Caco-2 (cell line): ENCODE data around the gene FXYD2. TPM values are rescaled to one million over a fixed set of nuclear protein-coding genes. Genes with fewer than 3 reads are reported as not detected.

Experiments used
- BruUV-seq: library from RNA; stranded (reverse); fragments of 400-500 nt; replicated peaks from 2 replicates; lab custom pipeline; 2021; lab: Mats Ljungman, UMichigan
- CTCF ChIA-PET: fragments of 300-600 bp; sonication (Branson Sonifier 250); formaldehyde crosslinking; loops from one replicate; lab custom pipeline; 2022; ENCODE audit warnings: antibody characterized with exemption; lab: Charles Lee
- POLR2A ChIA-PET: fragments of 300-600 bp; sonication (Branson Sonifier 250); formaldehyde crosslinking; loops from one replicate; lab custom pipeline; 2022; ENCODE audit warnings: antibody characterized with exemption; lab: Charles Lee
- DNase-seq, 2 experiments: peaks; one replicate each; pipeline versions ENCODE4 v3.0.0 to v3.0.0-alpha.2; 2020 to 2022
- H3K27me3 ChIP-seq: replicated peaks from 2 replicates; pipeline ENCODE4 v1.6.0; 2011; ENCODE audit warnings: low read length; ENCODE audit not compliant: control insufficient read depth, insufficient read depth
- H3K36me3 ChIP-seq: 2 replicates; pipeline ENCODE4 v1.5.1; 2011; ENCODE audit warnings: low read length; ENCODE audit not compliant: control insufficient read depth, insufficient read depth
- H3K4me1 ChIP-seq: fragments of 250-450 bp; sonication (Bioruptor Pico); 2 replicates; pipeline ENCODE4 v1.5.1; 2020; ENCODE audit warnings: mild to moderate bottlenecking
- H3K4me3 ChIP-seq: 2 replicates; pipeline ENCODE4 v1.5.1; 2011; ENCODE audit warnings: low read depth, mild to moderate bottlenecking, control low read depth, low read length
- H3K9me3 ChIP-seq: fragments of 250-450 bp; sonication (Bioruptor Pico); 2 replicates; pipeline ENCODE4 v1.5.1; 2020; ENCODE audit warnings: mild to moderate bottlenecking, moderate library complexity
- H3K27ac Mint-ChIP-seq: one replicate; pipeline ENCODE4 v1.8.0; 2022; ENCODE audit warnings: mixed read lengths; ENCODE audit not compliant: unreplicated experiment
- H3K27me3 Mint-ChIP-seq: one replicate; pipeline ENCODE4 v1.8.0; 2022; ENCODE audit warnings: mixed read lengths; ENCODE audit not compliant: insufficient read depth, unreplicated experiment
- H3K36me3 Mint-ChIP-seq: one replicate; pipeline ENCODE4 v1.8.0; 2022; ENCODE audit warnings: mild to moderate bottlenecking, mixed read lengths; ENCODE audit not compliant: insufficient read depth, unreplicated experiment
- H3K4me1 Mint-ChIP-seq: one replicate; pipeline ENCODE4 v1.8.0; 2022; ENCODE audit warnings: low read depth, mixed read lengths; ENCODE audit not compliant: unreplicated experiment
- H3K4me3 Mint-ChIP-seq: one replicate; pipeline ENCODE4 v1.8.0; 2022; ENCODE audit warnings: mild to moderate bottlenecking, moderate library complexity, mixed read lengths; ENCODE audit not compliant: unreplicated experiment
- H3K9me3 Mint-ChIP-seq: one replicate; pipeline ENCODE4 v1.8.0; 2022; ENCODE audit warnings: mixed read lengths; ENCODE audit not compliant: unreplicated experiment
- intact Hi-C: fragments of 100-400 bp; cut with micrococcal nuclease; formaldehyde crosslinking; loops from one replicate; pipeline ENCODE4 v1.10.0; 2022; ENCODE audit not compliant: unreplicated experiment
- total RNA-seq: library from RNA; stranded (reverse); gene quantifications from 2 replicates; pipeline ENCODE4 v1.2.3, GENCODE V29; 2022
- TF ChIP-seq, protein P1 (sequence below), 2 experiments: fragments of 200-600 bp in 1 of 2; IDR thresholded peaks; 1 replicate in 1 of 2; 2 replicates in 1 of 2; pipeline versions ENCODE4 v1.5.1 to v1.8.0; 2011 to 2022; ENCODE audit warnings: antibody characterized with exemption in 1 of 2, control low read depth in 1 of 2, inconsistent platforms in 1 of 2, low read depth in 1 of 2, low read length in 1 of 2, mild to moderate bottlenecking in 1 of 2, moderate library complexity in 1 of 2; ENCODE audit not compliant: insufficient read depth in 1 of 2, severe bottlenecking in 1 of 2, unreplicated experiment in 1 of 2

Gene FXYD2
- total RNA-seq, 1 experiment from 2014 or later, result 0.48 TPM

DNA sequence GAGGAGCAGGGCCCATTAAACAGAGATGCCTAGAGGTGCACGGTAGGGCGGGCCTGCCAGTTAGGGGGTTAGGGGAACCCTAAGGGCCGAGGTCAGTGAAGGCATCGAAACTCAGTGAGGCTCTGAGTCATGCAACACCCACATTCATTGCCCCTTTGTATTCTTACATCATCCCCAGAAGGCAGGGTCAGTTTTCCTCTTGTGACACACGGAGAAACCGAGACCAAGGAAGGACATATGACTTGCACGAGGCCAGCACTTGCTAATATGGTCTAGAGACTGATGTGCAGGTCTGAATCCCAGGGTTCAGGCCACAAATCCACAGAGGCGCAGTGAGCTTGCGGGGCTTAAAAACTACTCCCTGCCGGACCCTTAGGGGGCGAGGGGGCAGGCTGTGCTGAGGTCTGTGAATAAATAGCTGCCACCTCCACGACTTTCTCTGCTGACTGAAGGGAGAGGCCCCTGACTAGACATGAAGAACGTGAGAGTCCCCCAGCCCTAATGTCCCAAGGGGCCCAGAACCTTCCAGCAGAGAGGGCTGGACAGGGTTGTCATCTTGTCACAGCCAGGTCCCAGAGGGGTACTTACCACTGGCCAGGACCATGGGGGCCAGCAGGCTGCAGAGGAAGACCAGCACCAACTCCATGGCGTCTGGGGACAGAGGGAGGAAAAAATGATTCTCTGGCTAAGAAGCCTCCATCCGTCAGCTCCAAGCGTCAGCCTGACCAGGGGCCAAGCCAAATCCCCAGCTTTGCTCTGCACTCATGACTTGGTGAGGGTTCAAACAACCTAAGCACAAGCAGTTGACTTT, 17.8 kb upstream of the FXYD2 start:
- Mint-ChIP-seq H3K36me3 (no peaks in the 10 kb centered on the region), H3K9me3 (no peaks in the 10 kb centered on the region), H3K27ac (no peak overlapping the region), H3K4me1 (peaks cover 6% of the 10 kb centered on the region), H3K27me3 (peaks cover 2% of the 10 kb centered on the region), H3K4me3 (no peak overlapping the region)
- Histone ChIP-seq H3K4me1 (no peaks in the 10 kb centered on the region), H3K27me3 (no peaks in the 10 kb centered on the region), H3K9me3 (no peaks in the 10 kb centered on the region), H3K36me3 (no peaks in the 10 kb centered on the region), H3K4me3 (no peak overlapping the region)
- intact Hi-C loops, result no loop called here
- CTCF ChIA-PET, result interaction anchor here (0.6 to 7.8 kb wide), 7 partner anchors 9 to 1067 kb away, joined by 3 to 165 read pairs (median 4); no protein-coding TSS in a partner anchor
- no TSS peak for BruUV-seq
- DNase-seq, result peak in 1 of 2 experiments; percentile 30
- POLR2A ChIA-PET, result no interaction called here
- TF ChIP-seq, protein P1, sequence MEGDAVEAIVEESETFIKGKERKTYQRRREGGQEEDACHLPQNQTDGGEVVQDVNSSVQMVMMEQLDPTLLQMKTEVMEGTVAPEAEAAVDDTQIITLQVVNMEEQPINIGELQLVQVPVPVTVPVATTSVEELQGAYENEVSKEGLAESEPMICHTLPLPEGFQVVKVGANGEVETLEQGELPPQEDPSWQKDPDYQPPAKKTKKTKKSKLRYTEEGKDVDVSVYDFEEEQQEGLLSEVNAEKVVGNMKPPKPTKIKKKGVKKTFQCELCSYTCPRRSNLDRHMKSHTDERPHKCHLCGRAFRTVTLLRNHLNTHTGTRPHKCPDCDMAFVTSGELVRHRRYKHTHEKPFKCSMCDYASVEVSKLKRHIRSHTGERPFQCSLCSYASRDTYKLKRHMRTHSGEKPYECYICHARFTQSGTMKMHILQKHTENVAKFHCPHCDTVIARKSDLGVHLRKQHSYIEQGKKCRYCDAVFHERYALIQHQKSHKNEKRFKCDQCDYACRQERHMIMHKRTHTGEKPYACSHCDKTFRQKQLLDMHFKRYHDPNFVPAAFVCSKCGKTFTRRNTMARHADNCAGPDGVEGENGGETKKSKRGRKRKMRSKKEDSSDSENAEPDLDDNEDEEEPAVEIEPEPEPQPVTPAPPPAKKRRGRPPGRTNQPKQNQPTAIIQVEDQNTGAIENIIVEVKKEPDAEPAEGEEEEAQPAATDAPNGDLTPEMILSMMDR (IDR thresholded peaks at IDR 0.05; ENCODE audit: insufficient read depth in 1 of 2, low read depth in 1 of 2, low read length in 1 of 2, severe bottlenecking in 1 of 2, unreplicated experiment in 1 of 2), result peak in 1 of 2 experiments; percentile 9

- Histone ChIP-seq H3K9me3 (no peaks in the 10 kb centered on the region), H3K27me3 (no peaks in the 10 kb centered on the region), H3K36me3 (no peaks in the 10 kb centered on the region), H3K4me1 (no peaks in the 10 kb centered on the region), H3K4me3 (no peak overlapping the region)
- Mint-ChIP-seq H3K27ac (no peak overlapping the region), H3K36me3 (no peaks in the 10 kb centered on the region), H3K4me3 (no peak overlapping the region), H3K9me3 (no peaks in the 10 kb centered on the region), H3K4me1 (peaks cover 10% of the 10 kb centered on the region), H3K27me3 (peaks cover 2% of the 10 kb centered on the region)
- DNase-seq, result peak in 1 of 2 experiments; percentile 28
- CTCF ChIA-PET, result interaction anchor here (1.1 to 7.8 kb wide), 4 partner anchors 8 to 105 kb away, joined by 4 to 165 read pairs (median 6); no protein-coding TSS in a partner anchor
- no TSS peak for BruUV-seq
- POLR2A ChIA-PET, result interaction anchor here (0.6 kb wide), 1 partner anchor 779 kb away, joined by 3 read pairs; no protein-coding TSS in a partner anchor
- intact Hi-C loops, result no loop called here
- TF ChIP-seq, protein P1 (IDR thresholded peaks at IDR 0.05; ENCODE audit: insufficient read depth in 1 of 2, low read depth in 1 of 2, low read length in 1 of 2, severe bottlenecking in 1 of 2, unreplicated experiment in 1 of 2), result no peak
Measured at GRCh38 chr11:117841551-117842031, 17.0 kb upstream of the FXYD2 start.

DNA sequence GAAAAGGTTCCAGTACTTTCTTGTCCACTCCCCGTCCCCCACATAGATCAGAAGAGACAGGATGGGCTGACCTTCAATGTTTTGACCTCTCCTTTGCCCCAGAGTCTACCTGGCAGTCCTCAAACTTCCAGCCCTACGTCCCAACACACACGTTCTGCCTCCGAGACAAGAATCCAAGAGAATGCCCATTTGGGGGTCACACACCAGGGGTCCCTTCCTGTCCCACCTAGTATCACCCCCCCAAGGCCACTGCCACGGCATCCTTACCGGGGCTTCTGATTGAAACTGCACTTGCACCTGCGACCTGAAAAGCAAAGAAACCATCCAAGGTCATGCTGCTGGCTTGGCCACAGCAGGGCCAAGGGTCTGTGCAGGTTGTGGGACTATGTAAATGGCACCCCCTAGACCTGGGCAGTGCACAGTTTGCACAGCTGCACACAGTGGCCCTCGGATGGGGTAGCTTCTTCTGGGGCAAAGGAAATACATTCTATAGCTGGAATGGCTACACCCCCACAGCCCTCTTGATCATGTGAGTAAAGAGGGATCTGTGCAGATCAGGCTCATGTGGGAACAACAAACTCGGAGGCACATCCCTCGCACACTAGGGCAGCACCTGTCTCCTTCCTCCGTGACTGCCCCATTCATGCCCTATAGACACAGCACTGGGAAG, 16.5 kb upstream of the FXYD2 start:
- Mint-ChIP-seq H3K9me3 (no peaks in the 10 kb centered on the region), H3K4me3 (no peak overlapping the region), H3K27me3 (peaks cover 4% of the 10 kb centered on the region), H3K27ac (no peak overlapping the region), H3K4me1 (peaks cover 10% of the 10 kb centered on the region), H3K36me3 (no peaks in the 10 kb centered on the region)
- no TSS peak for BruUV-seq
- ChIA-PET CTCF (interaction anchor here (7.8 kb wide), 1 partner anchor 105 kb away, joined by 165 read pairs; no protein-coding TSS in a partner anchor), POLR2A (interaction anchor here (0.6 kb wide), 1 partner anchor 780 kb away, joined by 3 read pairs; no protein-coding TSS in a partner anchor)
- Histone ChIP-seq H3K9me3 (no peaks in the 10 kb centered on the region), H3K27me3 (no peaks in the 10 kb centered on the region), H3K4me3 (no peak overlapping the region), H3K36me3 (no peaks in the 10 kb centered on the region), H3K4me1 (no peaks in the 10 kb centered on the region)
- TF ChIP-seq, protein P1 (IDR thresholded peaks at IDR 0.05; ENCODE audit: insufficient read depth in 1 of 2, low read depth in 1 of 2, low read length in 1 of 2, severe bottlenecking in 1 of 2, unreplicated experiment in 1 of 2), result no peak
- intact Hi-C loops, result no loop called here
- peak in 1 of 2 experiments; percentile 23 for DNase-seq
